Kidney epithelial cell (primary cell): Measurements from ENCODE around the gene PDZD7. TPM values are rescaled to one million over a fixed set of nuclear protein-coding genes. Genes with fewer than 3 reads are reported as not detected.

Experiments
- DNase-seq: peaks from one replicate; pipeline ENCODE4 v3.0.0-alpha.2; 2010; ENCODE audit warnings: low read depth
- H3K27me3 ChIP-seq: 2 replicates; pipeline ENCODE4 v1.6.0; 2011; ENCODE audit warnings: low read length; ENCODE audit not compliant: control insufficient read depth, insufficient read depth
- H3K36me3 ChIP-seq: 2 replicates; pipeline ENCODE4 v1.5.1; 2011; ENCODE audit warnings: low read length; ENCODE audit not compliant: control insufficient read depth, insufficient read depth
- H3K4me3 ChIP-seq: 2 replicates; pipeline ENCODE4 v1.5.1; 2011; ENCODE audit warnings: low read depth, mild to moderate bottlenecking, control low read depth, low read length
- total RNA-seq: library from RNA; depleted of rRNA; stranded (reverse); fragments of >200 nt; gene quantifications from 2 replicates; pipeline ENCODE4 v1.2.3, GENCODE V29; 2015
- TF ChIP-seq, protein P1 (sequence below): IDR thresholded peaks from 2 replicates; pipeline ENCODE4 v1.5.1; 2011; ENCODE audit warnings: mild to moderate bottlenecking, moderate library complexity, low read length, control low read depth, inconsistent platforms; ENCODE audit not compliant: insufficient read depth, poor library complexity, severe bottlenecking

The PDZD7 gene
- total RNA-seq, 1 donor from 2014 or later: 3.5 TPM

- no peak overlapping the region for H3K4me3 ChIP-seq
- H3K36me3 ChIP-seq: peaks cover 3% of the 10 kb centered on the region
- no peaks in the 10 kb centered on the region for H3K27me3 ChIP-seq
- DNase-seq: no peak
- TF ChIP-seq, protein P1, sequence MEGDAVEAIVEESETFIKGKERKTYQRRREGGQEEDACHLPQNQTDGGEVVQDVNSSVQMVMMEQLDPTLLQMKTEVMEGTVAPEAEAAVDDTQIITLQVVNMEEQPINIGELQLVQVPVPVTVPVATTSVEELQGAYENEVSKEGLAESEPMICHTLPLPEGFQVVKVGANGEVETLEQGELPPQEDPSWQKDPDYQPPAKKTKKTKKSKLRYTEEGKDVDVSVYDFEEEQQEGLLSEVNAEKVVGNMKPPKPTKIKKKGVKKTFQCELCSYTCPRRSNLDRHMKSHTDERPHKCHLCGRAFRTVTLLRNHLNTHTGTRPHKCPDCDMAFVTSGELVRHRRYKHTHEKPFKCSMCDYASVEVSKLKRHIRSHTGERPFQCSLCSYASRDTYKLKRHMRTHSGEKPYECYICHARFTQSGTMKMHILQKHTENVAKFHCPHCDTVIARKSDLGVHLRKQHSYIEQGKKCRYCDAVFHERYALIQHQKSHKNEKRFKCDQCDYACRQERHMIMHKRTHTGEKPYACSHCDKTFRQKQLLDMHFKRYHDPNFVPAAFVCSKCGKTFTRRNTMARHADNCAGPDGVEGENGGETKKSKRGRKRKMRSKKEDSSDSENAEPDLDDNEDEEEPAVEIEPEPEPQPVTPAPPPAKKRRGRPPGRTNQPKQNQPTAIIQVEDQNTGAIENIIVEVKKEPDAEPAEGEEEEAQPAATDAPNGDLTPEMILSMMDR: no peak
These were observed 20.6 kb downstream of the PDZD7 start for GRCh38 chr10:101010329-101010728.

DNA sequence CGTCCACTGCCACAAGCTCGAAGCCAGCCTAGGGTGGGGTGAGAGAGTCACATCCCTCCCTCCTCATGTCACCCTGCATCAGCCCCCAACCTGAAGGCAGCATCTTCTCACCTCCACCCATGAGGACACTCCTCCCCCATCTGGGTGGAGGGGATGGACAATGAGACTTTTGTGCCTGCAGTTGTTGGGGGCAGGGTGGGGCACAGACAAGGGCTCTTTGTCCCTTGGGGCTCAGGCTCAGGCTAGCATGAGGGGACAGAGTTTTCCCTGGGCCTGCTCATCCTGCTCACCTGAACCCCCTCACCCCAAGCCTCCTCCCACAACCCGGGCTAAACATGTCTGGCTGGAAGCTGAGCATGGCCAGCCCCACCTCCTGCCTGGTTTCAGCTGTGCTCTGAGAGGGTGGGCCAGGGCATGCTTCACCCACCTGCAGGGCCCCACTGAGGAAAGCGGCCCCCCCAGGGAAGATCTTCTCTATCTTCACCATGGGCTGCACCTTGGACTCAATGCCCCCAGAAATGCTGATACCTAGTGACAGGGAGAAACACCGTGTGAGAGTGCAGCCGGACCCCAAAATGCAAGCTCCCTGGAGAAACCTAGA is 22.0 kb downstream of the PDZD7 start:
- TF ChIP-seq, protein P1: no peak
- DNase-seq: no peak
- H3K36me3 ChIP-seq: peaks cover 3% of the 10 kb centered on the region
- no peaks in the 10 kb centered on the region for H3K27me3 ChIP-seq
- H3K4me3 ChIP-seq: no peak overlapping the region

DNA sequence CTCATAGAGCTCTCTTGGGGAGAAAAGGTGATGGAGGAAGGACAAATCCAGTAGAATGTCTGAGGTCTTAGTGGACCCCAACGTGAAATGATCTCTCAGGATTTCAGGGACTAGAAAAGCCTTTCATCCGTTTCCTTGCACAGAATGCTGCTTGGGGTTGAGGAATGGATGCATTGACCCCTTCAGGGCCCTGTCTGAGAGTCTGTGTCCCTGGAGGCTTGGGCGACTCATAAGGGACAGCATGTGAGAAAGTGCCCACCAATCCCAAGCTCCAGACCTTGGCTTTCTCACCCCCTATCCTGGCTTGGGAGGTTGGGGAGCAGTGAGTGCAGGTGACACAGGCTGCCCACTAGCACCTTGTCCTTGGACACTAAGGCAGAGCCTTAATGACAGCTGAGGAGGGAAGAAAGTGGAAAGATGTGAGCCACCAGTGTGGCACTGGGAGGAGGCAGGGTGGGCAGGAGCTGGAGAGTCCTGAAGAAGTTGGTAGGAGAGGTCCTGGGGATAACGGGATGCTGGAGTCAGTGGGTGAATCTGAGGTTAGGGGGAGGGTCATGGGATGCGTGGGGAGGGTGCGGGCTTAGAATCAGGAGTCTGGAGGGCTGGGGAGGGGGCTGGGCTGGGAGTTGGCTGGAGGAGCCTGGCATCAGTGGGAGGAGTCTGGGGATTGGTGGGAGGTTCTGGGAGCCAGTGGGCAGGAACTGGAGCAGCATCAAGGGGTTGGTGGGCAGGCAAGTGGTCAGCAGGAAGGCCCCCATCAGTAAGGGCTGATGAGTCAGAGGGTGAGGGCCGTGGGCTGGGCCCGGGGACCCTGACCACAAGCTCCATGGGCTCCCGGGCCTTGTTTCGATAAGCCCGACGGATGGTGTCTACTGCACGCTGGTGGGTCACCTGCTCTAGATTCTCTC is 22.8 kb downstream of the PDZD7 start:
- H3K27me3 ChIP-seq: no peaks in the 10 kb centered on the region

GRCh38 chr10:101007099-101007711 is 23.7 kb downstream of the PDZD7 start:
- Histone ChIP-seq H3K36me3 (peaks cover 5% of the 10 kb centered on the region), H3K4me3 (no peak overlapping the region), H3K27me3 (no peaks in the 10 kb centered on the region)
- TF ChIP-seq, protein P1: no peak
- no peak for DNase-seq

More for the DNA sequence above, 22.8 kb downstream of the PDZD7 start:
- TF ChIP-seq, protein P1: no peak
- no peak overlapping the region for H3K4me3 ChIP-seq
- H3K36me3 ChIP-seq: peaks cover 5% of the 10 kb centered on the region
- DNase-seq: no peak

DNA sequence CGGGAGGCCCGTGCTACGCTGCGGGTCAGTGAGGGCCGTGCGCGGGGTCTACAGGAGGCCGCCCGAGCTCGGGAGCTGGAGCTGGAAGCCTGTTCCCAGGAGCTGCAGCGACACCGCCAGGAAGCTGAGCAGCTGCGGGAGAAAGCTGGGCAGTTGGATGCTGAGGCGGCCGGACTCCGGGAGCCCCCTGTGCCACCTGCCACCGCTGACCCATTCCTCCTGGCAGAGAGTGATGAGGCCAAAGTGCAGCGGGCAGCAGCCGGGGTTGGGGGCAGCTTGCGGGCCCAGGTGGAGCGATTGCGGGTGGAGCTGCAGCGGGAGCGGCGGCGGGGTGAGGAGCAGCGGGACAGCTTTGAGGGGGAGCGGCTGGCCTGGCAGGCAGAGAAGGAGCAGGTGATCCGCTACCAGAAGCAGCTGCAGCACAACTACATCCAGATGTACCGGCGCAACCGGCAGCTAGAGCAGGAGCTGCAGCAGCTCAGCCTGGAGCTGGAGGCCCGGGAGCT is 24.3 kb downstream of the PDZD7 start:
- TF ChIP-seq, protein P1: no peak
- no peaks in the 10 kb centered on the region for H3K27me3 ChIP-seq
- no peak for DNase-seq
- no peak overlapping the region for H3K4me3 ChIP-seq
- H3K36me3 ChIP-seq: peaks cover 5% of the 10 kb centered on the region
